Caco-2 (cell line): Measurements from ENCODE around the gene LMAN2. TPM values are rescaled to one million over a fixed set of nuclear protein-coding genes. Genes with fewer than 3 reads are reported as not detected.
A peak's percentile ranks its signal among the peaks of the same experiment; 100 is the strongest.

ENCODE experiments used
- BruUV-seq: library from RNA; stranded (reverse); fragments of 400-500 nt; replicated peaks from 2 replicates; lab custom pipeline; 2021; lab: Mats Ljungman, UMichigan
- CTCF ChIA-PET: fragments of 300-600 bp; sonication (Branson Sonifier 250); formaldehyde crosslinking; loops from one replicate; lab custom pipeline; 2022; ENCODE audit warnings: antibody characterized with exemption; lab: Charles Lee
- POLR2A ChIA-PET: fragments of 300-600 bp; sonication (Branson Sonifier 250); formaldehyde crosslinking; loops from one replicate; lab custom pipeline; 2022; ENCODE audit warnings: antibody characterized with exemption; lab: Charles Lee
- DNase-seq, 2 experiments: peaks; one replicate each; pipeline versions ENCODE4 v3.0.0 to v3.0.0-alpha.2; 2020 to 2022
- H3K27me3 ChIP-seq: replicated peaks from 2 replicates; pipeline ENCODE4 v1.6.0; 2011; ENCODE audit warnings: low read length; ENCODE audit not compliant: control insufficient read depth, insufficient read depth
- H3K36me3 ChIP-seq: 2 replicates; pipeline ENCODE4 v1.5.1; 2011; ENCODE audit warnings: low read length; ENCODE audit not compliant: control insufficient read depth, insufficient read depth
- H3K4me1 ChIP-seq: fragments of 250-450 bp; sonication (Bioruptor Pico); 2 replicates; pipeline ENCODE4 v1.5.1; 2020; ENCODE audit warnings: mild to moderate bottlenecking
- H3K4me3 ChIP-seq: 2 replicates; pipeline ENCODE4 v1.5.1; 2011; ENCODE audit warnings: low read depth, mild to moderate bottlenecking, control low read depth, low read length
- H3K9me3 ChIP-seq: fragments of 250-450 bp; sonication (Bioruptor Pico); 2 replicates; pipeline ENCODE4 v1.5.1; 2020; ENCODE audit warnings: mild to moderate bottlenecking, moderate library complexity
- H3K27ac Mint-ChIP-seq: one replicate; pipeline ENCODE4 v1.8.0; 2022; ENCODE audit warnings: mixed read lengths; ENCODE audit not compliant: unreplicated experiment
- H3K27me3 Mint-ChIP-seq: one replicate; pipeline ENCODE4 v1.8.0; 2022; ENCODE audit warnings: mixed read lengths; ENCODE audit not compliant: insufficient read depth, unreplicated experiment
- H3K36me3 Mint-ChIP-seq: one replicate; pipeline ENCODE4 v1.8.0; 2022; ENCODE audit warnings: mild to moderate bottlenecking, mixed read lengths; ENCODE audit not compliant: insufficient read depth, unreplicated experiment
- H3K4me1 Mint-ChIP-seq: one replicate; pipeline ENCODE4 v1.8.0; 2022; ENCODE audit warnings: low read depth, mixed read lengths; ENCODE audit not compliant: unreplicated experiment
- H3K4me3 Mint-ChIP-seq: one replicate; pipeline ENCODE4 v1.8.0; 2022; ENCODE audit warnings: mild to moderate bottlenecking, moderate library complexity, mixed read lengths; ENCODE audit not compliant: unreplicated experiment
- H3K9me3 Mint-ChIP-seq: one replicate; pipeline ENCODE4 v1.8.0; 2022; ENCODE audit warnings: mixed read lengths; ENCODE audit not compliant: unreplicated experiment
- intact Hi-C: fragments of 100-400 bp; cut with micrococcal nuclease; formaldehyde crosslinking; loops from one replicate; pipeline ENCODE4 v1.10.0; 2022; ENCODE audit not compliant: unreplicated experiment
- total RNA-seq: library from RNA; stranded (reverse); gene quantifications from 2 replicates; pipeline ENCODE4 v1.2.3, GENCODE V29; 2022
- TF ChIP-seq, protein P1 (sequence below), 2 experiments: fragments of 200-600 bp in 1 of 2; IDR thresholded peaks; 1 replicate in 1 of 2; 2 replicates in 1 of 2; pipeline versions ENCODE4 v1.5.1 to v1.8.0; 2011 to 2022; ENCODE audit warnings: antibody characterized with exemption in 1 of 2, control low read depth in 1 of 2, inconsistent platforms in 1 of 2, low read depth in 1 of 2, low read length in 1 of 2, mild to moderate bottlenecking in 1 of 2, moderate library complexity in 1 of 2; ENCODE audit not compliant: insufficient read depth in 1 of 2, severe bottlenecking in 1 of 2, unreplicated experiment in 1 of 2

LMAN2 gene
- total RNA-seq, 1 experiment from 2014 or later: 241 TPM

DNA sequence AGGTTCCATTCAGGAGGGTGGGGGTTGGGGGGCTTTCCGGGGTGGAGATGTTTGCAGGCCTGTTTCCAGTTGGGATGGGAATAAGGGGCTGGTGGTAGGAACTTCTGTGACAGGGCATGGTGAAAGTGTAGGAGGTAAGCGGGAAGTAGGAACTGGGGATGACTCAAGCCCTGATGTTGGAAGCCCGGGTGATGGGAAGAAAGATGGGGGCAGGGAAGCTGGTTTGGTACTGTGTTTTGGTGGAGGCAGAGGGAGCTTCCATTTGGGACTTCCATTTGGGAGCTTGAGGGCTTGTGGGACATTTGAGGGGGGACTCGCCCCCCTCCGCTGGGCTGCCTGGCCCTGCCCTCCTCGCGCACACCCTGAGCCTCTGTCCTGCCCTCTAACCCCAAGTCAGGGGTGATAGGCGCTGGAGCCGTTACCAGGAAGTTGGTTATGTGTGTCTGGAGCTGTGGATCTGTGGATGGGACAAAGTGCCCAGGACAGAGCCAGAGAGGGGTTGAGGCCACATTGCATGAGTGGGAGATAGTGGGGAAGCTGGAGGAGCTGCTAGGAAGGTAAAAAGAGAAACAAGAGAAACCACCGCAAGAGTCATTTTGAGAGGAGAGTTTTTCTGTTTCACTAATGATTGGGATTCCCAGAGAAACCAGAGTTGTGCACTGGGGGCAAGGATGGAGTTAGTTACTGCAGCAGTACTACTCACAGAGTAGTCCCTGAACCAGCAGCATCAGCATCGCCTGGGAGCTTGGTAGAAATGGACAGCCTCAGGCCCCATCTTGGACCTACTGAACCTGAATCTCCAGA lies 12.9 kb upstream of the LMAN2 start:
- peaks cover 21% of the 10 kb centered on the region for H3K4me1 Mint-ChIP-seq
- TF ChIP-seq, protein P1, sequence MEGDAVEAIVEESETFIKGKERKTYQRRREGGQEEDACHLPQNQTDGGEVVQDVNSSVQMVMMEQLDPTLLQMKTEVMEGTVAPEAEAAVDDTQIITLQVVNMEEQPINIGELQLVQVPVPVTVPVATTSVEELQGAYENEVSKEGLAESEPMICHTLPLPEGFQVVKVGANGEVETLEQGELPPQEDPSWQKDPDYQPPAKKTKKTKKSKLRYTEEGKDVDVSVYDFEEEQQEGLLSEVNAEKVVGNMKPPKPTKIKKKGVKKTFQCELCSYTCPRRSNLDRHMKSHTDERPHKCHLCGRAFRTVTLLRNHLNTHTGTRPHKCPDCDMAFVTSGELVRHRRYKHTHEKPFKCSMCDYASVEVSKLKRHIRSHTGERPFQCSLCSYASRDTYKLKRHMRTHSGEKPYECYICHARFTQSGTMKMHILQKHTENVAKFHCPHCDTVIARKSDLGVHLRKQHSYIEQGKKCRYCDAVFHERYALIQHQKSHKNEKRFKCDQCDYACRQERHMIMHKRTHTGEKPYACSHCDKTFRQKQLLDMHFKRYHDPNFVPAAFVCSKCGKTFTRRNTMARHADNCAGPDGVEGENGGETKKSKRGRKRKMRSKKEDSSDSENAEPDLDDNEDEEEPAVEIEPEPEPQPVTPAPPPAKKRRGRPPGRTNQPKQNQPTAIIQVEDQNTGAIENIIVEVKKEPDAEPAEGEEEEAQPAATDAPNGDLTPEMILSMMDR (IDR thresholded peaks at IDR 0.05; ENCODE audit: insufficient read depth in 1 of 2, low read depth in 1 of 2, low read length in 1 of 2, severe bottlenecking in 1 of 2, unreplicated experiment in 1 of 2): no peak
- no peaks in the 10 kb centered on the region for H3K36me3 ChIP-seq
- POLR2A ChIA-PET: interaction anchor here (1.1 kb wide), 1 partner anchor 15 kb away, joined by 3 read pairs; no protein-coding TSS in a partner anchor
- intact Hi-C loops: no loop called here
- no peak for DNase-seq
- H3K27me3 Mint-ChIP-seq: no peaks in the 10 kb centered on the region
- H3K4me1 ChIP-seq: no peaks in the 10 kb centered on the region
- no peaks in the 10 kb centered on the region for H3K36me3 Mint-ChIP-seq
- H3K9me3 ChIP-seq: no peaks in the 10 kb centered on the region
- no peak overlapping the region for H3K4me3 Mint-ChIP-seq
- no TSS peak for BruUV-seq
- H3K27me3 ChIP-seq: no peaks in the 10 kb centered on the region
- H3K27ac Mint-ChIP-seq: no peak overlapping the region
- CTCF ChIA-PET: interaction anchor here (0.5 to 1.3 kb wide), 3 partner anchors 11 to 40 kb away, joined by 3 to 6 read pairs (median 5); no protein-coding TSS in a partner anchor
- no peak overlapping the region for H3K4me3 ChIP-seq
- no peaks in the 10 kb centered on the region for H3K9me3 Mint-ChIP-seq

DNA sequence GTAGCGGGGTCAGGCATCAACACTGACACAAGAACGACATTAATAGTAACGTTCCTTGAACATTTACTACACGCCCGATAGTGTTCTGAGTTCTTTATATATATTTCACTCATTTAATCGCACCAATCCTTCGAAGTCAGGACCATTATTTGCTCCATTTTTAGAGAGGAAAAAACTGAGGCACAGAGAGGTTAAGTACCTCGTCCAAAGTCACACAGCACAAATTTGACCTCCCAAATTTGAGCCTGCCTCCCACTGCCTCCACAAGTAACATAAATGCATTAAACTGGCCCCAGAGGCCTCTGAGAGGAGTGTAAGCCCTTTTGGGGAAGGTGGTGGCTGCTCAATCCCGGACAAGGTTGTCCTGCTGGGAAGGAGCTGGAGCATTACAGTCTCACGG lies 12.1 kb upstream of the LMAN2 start:
- POLR2A ChIA-PET: interaction anchor here (0.6 to 1.1 kb wide), 3 partner anchors 16 to 63 kb away, joined by 3 to 14 read pairs (median 4); no protein-coding TSS in a partner anchor
- no peaks in the 10 kb centered on the region for H3K36me3 Mint-ChIP-seq
- H3K27me3 ChIP-seq: no peaks in the 10 kb centered on the region
- H3K9me3 Mint-ChIP-seq: no peaks in the 10 kb centered on the region
- CTCF ChIA-PET: interaction anchor here (0.7 to 1.3 kb wide), 4 partner anchors 27 to 296 kb away, joined by 3 to 5 read pairs (median 4); no protein-coding TSS in a partner anchor
- H3K4me1 ChIP-seq: no peaks in the 10 kb centered on the region
- no peaks in the 10 kb centered on the region for H3K27me3 Mint-ChIP-seq
- TF ChIP-seq, protein P1 (IDR thresholded peaks at IDR 0.05; ENCODE audit: insufficient read depth in 1 of 2, low read depth in 1 of 2, low read length in 1 of 2, severe bottlenecking in 1 of 2, unreplicated experiment in 1 of 2): no peak
- no TSS peak for BruUV-seq
- peak overlapping the region; percentile 88 for H3K4me3 Mint-ChIP-seq
- H3K4me1 Mint-ChIP-seq: peaks cover 13% of the 10 kb centered on the region
- H3K27ac Mint-ChIP-seq: no peak overlapping the region
- no peak for DNase-seq
- peak overlapping the region; percentile 60 for H3K4me3 ChIP-seq
- intact Hi-C loops: no loop called here
- no peaks in the 10 kb centered on the region for H3K36me3 ChIP-seq
- H3K9me3 ChIP-seq: no peaks in the 10 kb centered on the region

DNA sequence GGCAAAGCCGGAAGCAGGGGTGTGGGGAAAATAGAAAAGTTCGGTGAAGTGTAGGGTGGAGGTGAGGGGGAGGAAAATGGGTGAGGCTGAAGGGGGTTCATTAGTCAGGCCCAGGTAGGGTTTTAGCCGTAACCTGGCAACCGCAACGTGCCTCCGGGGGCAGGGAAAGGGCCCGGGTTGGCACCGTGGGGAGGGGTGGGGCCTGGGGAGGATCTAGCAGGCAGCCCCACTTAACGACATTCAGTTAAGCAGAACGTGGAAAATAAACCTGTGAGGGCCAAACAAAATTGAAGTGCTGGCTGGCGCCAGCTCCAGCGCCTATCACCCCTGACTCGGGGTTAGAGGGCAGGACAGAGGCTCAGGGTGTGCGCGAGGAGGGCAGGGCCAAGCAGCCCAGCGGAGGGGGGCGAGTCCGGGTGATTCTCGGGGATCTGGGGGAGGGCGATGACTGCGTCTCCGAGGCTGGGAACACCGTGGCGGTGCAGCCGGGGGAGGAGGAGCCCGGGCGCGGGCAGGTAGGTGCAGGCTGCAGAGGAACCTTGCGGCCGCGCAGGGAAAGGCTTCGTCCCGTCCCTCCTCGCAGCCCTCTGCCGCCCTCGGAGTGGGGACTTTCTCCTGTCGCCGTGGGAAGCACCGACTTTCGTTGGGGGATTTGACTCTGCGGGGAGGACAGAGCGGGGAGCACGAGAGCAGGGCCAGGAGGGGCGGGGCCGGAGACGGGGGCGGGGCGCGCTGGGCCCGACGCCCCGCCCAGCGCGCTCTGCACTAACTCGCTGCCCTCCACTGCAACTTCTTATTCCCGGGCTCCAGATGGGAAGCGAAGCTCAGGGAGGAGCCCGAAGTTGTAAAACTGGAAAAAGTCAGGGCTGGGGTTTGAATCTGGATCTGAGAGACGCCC lies 11.4 kb upstream of the LMAN2 start:
- Mint-ChIP-seq H3K4me1 (peaks cover 9% of the 10 kb centered on the region), H3K4me3 (peak overlapping the region; percentile 88), H3K9me3 (no peaks in the 10 kb centered on the region), H3K36me3 (no peaks in the 10 kb centered on the region), H3K27me3 (no peaks in the 10 kb centered on the region), H3K27ac (peak overlapping the region; percentile 76)
- no peaks in the 10 kb centered on the region for H3K36me3 ChIP-seq
- H3K4me3 ChIP-seq: peak overlapping the region; percentile 60
- H3K9me3 ChIP-seq: no peaks in the 10 kb centered on the region
- TF ChIP-seq, protein P1 (IDR thresholded peaks at IDR 0.05; ENCODE audit: insufficient read depth in 1 of 2, low read depth in 1 of 2, low read length in 1 of 2, severe bottlenecking in 1 of 2, unreplicated experiment in 1 of 2): no peak
- peak; percentile 67 to 69 for DNase-seq
- no peaks in the 10 kb centered on the region for H3K27me3 ChIP-seq
- ChIA-PET POLR2A (interaction anchor here (0.6 to 1.1 kb wide), 5 partner anchors 8 to 229 kb away, joined by 3 to 14 read pairs (median 4); no protein-coding TSS in a partner anchor), CTCF (interaction anchor here (0.7 to 1.3 kb wide), 4 partner anchors 28 to 295 kb away, joined by 3 to 5 read pairs (median 4); no protein-coding TSS in a partner anchor)
- intact Hi-C loops: no loop called here
- H3K4me1 ChIP-seq: no peaks in the 10 kb centered on the region
- no TSS peak for BruUV-seq
